Amygdala (tissue), 56 donors: ENCODE data around the gene BRME1.
A peak's percentile ranks its signal among the peaks of the same experiment; 100 is the strongest.

Experiments used
- DNase-seq, 56 donors: peaks; one replicate each; lab custom pipeline; 2025; lab: John Stamatoyannopoulos, UW

Gene BRME1

DNA sequence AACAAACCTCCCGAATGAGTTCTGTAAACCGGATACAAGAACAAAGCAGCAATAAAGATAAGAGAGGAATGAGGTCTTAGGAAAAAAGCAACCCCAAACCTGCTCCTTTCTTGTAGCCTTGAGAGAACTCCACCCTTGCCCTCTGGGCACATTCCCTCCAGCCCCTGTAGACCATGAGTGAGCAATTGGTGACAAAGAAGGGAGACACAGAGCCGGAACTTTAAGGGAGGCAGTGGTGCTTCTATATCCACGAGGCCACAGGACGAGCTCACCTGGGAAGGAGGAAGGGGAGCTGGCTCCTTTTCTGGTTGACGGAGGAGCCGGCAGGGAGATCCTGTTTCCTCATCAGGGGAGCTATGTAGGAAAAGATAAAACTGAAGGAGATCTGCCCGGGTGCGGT is 13.0 kb downstream of the BRME1 start:
- no peak for DNase-seq

DNA sequence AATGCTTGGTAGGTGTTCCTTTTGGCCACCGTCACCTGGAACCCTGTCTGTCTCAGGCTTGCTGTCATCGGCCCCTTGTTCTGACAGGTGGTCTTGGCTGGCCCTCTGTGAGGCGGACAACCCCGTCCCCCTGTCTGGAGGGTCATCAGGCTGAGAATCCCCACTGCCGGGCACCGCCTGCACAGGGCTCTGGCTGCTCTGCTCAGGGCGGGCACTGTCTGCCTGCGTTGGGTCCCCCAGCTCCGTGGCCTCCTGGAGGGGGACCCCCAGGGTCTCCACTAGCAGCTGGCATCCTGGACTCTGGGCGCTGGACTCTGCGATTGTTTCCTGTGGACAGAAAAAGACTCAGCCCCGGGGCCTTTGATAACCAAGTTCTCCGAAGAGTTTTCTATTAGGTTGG is 15.8 kb downstream of the BRME1 start:
- no peak for DNase-seq

DNA sequence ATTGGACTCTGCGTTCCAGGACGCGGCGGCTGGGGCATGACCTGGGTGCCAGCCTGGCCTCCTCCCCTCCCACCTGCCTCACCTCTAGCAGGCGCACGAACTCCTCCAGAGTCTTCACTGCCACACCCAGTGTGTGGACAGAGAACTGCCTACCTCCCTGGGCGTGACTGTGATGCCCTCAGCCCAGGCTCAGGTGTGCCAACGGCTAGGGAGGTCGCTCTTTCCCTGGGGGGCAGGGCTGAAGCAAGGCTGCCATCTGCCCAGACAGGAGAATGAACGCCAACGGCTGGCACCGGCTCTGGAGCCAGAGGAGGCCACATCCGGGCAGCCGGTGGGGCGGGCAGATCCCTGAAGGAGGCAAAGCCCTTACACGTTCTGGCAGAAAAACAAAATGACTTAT is 17.6 kb downstream of the BRME1 start:
- no peak for DNase-seq

DNA sequence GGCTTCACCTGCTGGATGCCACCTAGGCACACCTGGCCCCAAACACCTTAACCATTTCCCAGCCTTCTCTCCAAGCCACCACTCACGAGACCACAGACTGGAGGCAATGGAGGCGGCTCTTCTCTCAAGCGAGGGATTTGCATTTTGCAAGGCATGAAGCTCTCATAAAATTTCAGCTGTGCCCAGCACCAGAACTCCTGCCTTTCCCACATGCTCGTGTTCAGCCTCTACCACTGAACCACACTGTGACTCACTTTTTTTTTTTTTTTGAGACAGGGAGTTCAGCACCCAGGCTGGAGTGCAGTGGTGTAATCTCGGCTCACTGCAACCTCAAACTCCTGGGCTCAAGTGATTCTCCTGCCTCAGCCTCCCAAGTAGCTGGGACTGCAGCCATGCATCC is 18.4 kb downstream of the BRME1 start:
- no peak for DNase-seq

DNA sequence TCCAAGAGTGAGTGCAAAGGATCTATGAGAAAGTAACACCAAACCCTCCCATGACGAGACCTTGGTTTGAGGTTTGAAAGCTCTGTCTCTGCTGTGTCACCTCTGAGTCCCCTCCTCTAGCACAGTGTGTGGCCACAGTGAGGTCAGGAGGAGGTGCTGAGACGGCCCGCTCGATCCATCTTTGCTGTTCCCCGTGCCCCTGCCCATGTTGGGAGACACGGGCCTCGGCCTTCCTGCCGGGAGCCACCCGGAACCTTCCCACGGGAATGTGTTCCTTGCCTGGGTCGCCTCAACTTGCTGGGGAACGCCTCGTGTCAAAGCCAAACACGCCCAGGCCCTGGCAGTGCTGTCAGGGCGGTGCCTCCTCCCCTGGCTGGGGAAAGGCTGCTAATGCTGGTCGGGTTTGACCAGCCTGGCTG is 18.9 kb downstream of the BRME1 start:
- no peak for DNase-seq

DNA sequence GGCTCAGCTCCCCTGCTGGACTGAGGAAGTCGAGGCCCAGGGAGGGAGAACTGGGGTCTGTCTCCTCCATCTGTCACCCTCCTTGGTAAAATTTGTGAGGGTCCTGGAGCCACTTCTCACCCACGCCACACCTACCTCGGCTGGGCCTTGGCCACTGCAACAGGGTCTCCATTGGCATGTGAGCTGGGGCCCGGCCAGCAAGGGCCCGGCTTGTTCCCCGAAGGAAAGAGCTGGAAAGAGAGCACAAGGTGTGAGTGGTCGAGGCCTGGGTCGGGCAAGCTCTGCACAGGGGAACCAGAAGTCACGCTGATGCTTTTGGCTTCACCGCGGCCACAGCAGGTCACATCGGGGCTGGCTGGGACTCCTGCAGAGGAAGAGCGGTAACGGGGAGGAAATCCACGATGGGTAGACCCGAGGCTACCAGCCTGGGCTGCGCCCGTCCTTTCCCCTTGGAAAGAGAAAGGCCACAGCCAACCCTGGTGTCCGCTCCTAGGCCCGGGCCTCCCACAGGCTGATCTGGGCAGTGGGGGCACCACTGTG is 20.0 kb downstream of the BRME1 start:
- no peak for DNase-seq

DNA sequence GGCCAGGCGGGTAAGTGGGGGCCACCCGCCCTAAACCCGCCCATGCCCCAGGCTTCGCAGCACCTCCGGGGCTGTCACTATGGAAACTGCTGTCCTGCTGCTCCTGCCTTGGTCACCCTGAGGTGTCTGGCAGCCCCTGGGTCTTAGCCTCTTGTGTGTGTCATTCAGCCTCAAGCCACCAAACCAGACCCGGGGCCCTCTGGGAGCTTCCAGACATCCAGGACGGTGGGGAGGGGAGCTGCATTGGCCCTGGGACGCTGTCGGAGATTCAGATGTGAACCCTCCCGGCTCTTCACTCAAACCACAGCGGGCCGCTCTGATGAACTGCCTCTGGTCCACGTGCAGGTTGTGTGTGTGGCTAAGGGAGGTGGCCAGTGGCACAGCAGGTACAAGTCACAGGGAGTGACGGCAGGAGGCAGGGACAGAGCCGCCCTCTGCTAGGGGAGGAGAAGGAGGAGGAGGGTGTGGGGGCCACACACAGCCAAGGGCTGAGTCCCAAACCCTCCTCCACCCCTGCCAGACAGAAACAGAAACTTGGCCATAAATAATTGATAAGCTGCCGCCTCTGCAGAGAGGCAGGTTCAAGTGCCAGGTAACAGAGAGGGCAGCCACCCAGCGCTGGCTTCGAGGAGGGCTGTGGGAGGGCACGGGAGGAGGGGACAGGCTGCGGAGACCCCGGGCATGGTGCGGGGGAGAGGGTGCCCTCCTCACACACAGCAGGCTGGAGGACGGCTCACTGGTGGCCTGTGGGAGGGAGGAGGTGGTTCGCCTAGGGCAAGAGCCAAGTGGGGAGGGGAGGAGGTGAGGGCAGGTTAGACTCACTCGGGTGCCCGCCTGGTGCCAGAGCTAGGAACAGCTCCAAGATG is 21.0 kb downstream of the BRME1 start:
- DNase-seq: no peak

DNA sequence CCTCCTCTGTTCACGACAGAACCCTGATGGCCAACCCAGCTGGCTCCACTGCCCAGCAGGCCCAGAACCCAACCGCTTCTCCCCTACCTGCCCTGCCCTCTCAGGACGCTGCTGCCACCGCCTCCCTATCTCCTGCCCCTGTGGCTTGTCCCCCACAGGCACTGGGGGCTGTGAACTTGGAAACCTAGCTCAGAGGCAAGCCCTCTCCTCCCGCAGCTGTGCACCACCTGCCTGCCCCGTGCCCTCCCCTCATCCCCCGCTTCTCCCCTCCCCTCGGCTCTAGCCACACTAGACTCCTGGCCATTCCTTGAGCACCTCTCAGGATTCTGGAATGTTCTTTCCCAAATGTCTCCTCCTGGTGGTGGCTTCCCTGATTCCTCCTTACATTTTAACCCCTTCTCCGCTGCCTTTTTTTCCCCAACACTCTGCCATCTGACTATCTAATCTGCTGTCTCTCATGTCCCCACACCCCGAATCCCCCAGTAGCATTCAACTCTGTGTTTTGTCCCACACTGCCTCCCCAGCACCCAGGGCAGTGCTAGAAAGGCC is 22.3 kb downstream of the BRME1 start:
- DNase-seq: no peak

DNA sequence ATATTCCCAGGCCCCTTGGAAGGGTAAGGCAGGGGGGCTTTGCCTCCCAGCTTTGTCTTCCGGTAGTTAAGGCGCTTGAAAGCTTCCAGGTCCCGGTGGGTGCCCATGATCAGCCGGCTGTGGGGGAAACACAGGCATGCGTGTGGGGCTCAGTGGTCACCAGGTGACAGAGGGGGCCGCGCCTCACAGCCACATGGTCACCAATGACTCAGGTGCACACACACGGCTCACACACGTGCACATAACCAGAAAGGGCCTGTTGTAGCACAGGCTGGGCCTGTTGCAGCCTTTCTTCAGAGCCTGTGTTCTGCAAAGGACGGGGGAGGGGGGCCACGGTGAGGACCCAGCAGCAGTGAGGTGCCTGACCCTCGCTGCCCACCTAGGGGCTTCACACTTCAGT is 23.1 kb downstream of the BRME1 start:
- no peak for DNase-seq

DNA sequence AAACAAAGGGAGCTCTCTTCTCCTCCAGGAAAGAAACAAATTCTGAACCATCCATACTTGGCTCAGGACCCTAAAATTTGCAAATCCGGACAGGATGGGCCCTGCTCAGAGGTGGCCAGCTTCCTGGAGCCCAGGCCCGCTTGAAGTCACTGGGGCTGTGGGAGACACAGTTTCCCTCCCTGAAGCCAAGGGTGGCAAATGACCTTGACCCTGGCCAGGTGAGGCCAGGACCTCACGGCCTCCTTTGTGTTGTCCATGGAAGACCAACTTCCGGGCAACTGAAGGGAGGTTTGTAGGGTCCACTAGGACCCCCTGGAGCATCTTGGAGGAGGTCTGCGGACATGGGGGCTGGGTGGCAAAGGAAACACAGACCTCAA is 23.5 kb downstream of the BRME1 start:
- no peak for DNase-seq

DNA sequence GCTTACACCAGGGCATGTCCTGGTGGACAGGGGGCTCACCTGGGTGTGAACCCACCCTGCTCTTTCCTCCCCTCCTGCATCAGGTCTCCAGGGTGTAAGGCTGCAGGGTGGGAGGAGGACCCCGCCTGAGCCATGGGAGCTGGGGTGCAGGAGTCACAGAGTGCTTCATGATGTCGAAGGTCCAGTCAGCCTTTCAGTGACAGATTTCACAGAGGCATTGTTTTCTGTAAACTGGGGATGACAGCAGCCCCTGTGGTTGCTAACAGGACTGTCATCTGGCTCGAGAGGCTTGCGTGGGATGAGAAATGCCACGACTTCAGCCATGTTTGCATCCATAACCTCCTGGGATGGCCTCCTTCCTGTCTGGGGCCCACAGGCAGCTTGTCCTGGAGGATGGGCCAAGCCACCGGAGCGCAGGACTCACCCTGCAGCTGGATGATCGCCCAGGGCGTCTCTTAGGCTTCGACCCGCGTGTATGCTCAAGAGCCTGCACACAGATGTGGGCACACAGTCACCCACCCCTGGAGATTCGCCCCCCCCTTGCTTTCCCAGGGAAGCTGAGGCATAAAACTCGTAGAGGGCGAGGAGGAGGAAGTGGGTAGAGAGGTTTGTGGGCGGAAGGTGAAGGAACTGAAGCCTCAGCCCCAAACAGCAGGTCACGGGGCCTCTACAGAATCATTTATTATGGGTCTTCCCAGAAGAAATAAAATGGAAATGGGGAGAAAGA is 24.1 kb downstream of the BRME1 start:
- DNase-seq: peak in 6 of 56 donors; percentile 7 to 60 (median 21)

DNA sequence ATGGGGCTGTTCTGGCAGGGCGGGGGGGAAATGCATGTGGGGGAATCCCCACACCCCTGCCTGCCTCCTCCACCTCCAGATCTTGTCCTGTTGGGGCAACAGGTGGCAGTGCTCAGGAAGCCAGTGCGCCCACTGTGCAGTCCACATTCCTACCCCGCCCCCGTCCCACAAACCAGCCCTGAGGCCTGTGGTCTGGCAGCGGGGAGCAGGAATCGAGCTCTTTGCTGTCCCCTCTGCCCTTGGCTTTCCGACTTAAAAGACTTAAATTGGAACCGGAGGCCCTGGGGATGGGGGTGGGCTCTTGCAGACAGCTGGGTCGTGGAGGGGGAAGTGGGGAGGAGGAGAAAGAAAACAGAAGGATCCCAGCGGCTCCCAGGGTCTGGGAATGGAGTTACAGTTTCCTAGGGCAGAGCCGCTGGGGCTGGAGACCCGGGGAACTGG is 24.6 kb downstream of the BRME1 start:
- DNase-seq: peak in 1 of 56 donors; percentile 10

DNA sequence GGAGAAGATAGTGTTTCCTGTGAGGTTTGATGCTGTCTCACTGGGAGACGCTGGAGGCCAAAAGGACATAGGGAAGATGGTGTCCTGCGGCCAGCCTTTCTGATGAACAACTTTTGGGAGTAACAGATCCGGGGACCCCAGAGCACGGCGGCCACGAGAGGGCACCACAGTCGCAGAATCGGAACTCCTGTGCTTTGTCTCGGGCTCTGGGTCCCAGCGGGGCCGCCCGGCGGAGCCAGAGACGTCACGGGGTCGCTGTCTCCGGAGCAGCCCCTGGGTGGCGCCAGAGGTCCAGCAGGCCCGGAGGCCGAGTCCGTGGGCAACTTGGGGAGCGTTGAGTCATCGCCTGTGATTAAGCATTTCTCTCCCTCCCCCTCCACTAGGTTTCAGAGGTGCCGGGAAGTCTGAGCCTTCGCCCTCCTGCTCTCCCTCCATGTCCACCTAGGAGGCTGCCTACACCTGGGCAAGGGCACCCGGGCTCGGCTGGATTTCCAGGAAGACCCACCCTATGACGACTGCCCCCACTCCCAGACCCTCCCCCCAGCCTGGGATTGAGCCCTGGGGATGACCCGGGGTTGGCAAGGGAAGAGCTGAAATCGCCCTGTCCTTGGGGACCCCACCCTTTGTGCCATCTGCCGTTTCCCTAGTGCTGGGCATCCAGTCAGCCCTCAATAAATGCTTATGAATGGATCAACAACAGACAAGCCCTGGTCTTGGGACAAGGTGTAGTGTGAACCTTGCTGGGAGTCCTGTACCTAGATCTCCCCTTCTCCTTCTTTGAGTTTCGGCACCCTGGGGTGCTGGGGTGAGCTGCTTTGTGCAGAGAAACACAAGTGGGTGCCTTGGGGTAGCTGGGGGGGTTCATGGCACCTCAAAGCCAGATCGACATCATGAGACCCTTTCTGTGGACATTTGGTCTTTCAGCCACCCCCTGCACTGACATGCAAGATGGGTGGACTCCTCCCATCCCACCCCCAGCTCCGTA is 25.6 kb downstream of the BRME1 start:
- peak; percentile 69 to 99 (median 90) for DNase-seq

DNA sequence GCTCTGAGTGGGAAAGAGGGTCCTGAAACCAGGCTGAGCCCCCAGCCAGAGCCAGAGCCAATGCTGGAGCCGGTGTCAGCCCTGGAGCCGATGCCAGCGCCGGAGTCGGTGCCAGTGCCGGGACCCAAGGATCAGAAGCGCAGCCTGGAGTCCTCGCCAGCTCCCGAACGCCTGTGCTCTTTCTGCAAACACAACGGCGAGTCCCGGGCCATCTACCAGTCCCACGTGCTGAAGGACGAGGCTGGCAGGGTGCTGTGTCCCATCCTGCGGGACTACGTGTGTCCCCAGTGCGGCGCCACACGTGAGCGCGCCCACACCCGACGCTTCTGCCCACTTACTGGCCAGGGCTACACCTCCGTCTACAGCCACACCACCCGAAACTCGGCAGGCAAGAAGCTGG is 28.6 kb downstream of the BRME1 start:
- DNase-seq: no peak

DNA sequence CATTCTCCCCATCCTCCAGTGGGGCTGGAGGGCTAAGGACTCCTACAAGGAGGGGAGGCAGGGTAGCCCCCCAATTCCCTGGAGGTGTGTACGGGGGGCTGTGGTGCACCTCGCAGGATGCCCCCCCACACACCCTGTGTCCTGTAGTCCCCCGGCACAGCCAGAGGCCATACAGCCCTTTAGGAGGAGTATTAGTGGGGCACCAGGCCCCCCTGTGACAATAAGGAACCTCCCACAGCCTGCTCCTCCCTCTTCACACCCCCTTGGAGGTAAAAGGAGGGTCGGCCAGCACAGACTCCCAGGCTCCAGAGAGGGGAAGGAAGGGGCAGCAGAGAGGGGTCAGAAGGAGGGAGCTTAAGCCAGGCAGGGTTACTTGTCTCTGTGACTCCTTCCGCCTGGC is 29.1 kb downstream of the BRME1 start, which contains the start of gene NANOS3:
Gene NANOS3, plus strand, starts transcription at position 301 of the 400 bp plus-strand sequence. CDS start 115 bp downstream, outside the sequence.
- no peak for DNase-seq

DNA sequence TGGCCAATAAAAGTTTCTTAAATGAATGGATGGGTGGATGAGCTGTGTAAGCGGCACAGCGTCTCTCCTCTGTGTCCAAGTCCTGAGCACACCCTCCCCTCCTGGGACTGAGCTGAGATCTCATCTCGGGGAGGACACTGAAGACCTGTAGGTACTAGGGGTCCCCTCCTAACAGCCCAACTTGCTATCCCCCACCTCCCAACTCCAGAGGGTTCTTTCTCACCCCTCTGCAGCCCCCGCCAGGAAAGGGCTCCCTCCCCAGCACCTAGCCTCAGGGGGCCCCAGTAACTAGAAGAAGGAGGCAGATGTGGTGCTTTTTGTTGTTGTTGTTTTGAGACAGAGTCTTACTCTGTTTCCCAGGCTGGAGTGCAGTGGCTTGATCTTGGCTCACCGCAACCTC is 30.1 kb downstream of the BRME1 start:
- DNase-seq: no peak

DNA sequence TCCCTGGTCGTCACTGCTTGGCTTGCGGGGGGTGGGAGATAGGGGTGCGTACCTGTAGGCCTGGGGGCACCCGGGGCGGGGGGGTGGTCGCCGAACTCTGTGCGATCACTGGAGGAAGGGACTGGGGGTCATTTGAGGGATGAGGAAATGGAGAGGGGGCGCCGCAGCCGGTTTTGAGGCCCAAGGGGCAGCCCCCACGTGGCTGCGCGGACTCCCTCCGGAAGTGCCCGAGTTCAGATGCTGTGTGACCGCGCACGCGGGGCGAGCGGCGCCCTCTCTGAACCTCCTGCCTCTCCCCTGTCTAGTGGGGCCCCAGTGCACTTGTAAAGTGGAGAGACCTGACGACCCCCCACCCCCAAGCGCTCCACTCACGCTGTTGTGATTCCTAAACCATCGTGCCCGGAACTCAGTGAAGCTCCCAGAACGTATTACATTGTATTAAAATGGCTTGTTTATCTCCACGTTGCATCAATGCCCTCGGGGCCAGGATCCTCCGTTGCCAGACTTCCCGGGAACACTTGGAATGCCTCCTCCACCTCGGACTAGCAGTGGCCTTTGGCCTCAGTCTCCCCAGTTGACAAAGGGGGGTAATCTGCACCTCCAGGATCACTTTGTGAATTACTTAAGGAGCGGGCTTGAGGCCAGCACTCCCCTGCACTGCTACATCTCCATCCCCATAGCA is 31.9 kb downstream of the BRME1 start:
- DNase-seq: no peak

DNA sequence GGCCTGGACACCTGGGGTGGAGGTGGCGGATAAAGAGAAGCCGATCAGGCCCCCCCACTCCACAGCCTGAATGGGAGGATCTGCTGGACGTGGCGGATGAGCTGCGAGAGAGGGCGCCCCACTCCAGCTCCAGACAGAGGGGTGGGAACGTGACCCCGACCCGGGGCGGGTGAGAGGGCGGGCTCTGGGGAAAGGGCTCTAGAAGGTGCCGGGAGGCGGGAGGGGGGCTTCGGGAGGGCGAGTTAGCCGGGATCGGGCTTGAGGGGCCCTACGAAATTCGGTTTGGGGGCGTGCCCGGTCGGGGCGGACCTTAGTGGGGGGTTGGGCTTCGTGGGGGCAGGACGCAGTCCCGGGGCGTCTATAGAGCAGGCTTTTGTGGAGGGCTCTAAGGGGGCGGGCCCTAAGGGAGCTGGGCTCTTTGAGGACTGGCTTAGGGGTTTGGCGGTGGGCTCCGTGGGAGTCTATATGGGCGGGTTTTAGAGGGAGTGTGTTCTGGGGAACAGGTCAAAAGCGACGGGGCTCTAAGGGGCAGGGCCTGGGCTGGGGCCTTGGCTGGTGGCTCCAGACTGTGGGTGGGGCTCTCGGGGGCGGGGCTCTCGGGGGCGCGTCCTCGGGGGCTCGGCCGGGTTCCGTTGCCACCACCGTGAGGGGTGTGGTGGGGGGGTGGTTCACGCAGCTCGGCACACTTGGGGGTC is 33.1 kb downstream of the BRME1 start:
- peak in 1 of 56 donors; percentile 70 for DNase-seq

DNA sequence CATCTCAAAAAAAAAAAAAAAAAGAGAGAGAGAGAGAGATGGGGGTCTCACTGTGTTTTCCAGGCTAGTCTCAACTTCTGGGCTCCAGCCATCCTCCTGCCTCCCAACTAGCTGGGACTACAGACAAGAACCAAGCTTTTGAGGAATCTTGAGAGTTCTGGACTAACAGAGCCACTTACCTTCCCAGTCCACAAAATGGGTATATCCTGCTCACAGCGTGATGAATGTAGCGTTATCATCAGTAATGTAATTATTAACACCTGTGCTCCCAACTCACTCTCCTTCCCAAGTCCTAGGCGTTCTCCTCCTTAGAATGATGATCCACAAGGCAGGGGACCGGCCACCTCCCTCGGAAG is 33.6 kb downstream of the BRME1 start:
- DNase-seq: no peak
